Activated CD8-positive, alpha-beta memory T cell treated with anti-CD3 and anti-CD28 coated beads for 4 hours (primary cell): ENCODE data around the gene HSPA4.
A peak's percentile ranks its signal among the peaks of the same experiment; 100 is the strongest.
"Not testable (repeated sequence)": the region's sequence is repeated elsewhere in the genome, so short reads cannot be mapped to it uniquely, and the experiment has no call there.

Experiments
- DNase-seq, 2 donors: peaks; one replicate each; pipeline ENCODE4 v3.0.0-alpha.2; 2020; ENCODE audit warnings: low read depth in 2 of 2

Gene HSPA4

GRCh38 chr5:133050521-133050920 lies 1.3 kb upstream of the HSPA4 start:
- DNase-seq: no peak

GRCh38 chr5:133051061-133051541 lies 712 bp upstream of the HSPA4 start:
- DNase-seq: no peak

- DNase-seq: peak; percentile 3 to 35
Measured at GRCh38 chr5:133052317-133053175, 733 bp downstream of the HSPA4 start.

GRCh38 chr5:133053448-133053847 lies 1.6 kb downstream of the HSPA4 start:
- DNase-seq: no peak

GRCh38 chr5:133054697-133055471 lies 3.1 kb downstream of the HSPA4 start:
- DNase-seq: no peak

- no peak for DNase-seq
Measured at GRCh38 chr5:133056891-133057290, 5.1 kb downstream of the HSPA4 start.

- no peak for DNase-seq
Measured at GRCh38 chr5:133059621-133060020, 7.8 kb downstream of the HSPA4 start.

GRCh38 chr5:133062276-133062675 lies 10.5 kb downstream of the HSPA4 start:
- no peak for DNase-seq

- no peak for DNase-seq
Measured at GRCh38 chr5:133063965-133064364, 12.2 kb downstream of the HSPA4 start.

- DNase-seq: no peak
Measured at GRCh38 chr5:133065471-133065870, 13.7 kb downstream of the HSPA4 start.

GRCh38 chr5:133066045-133066444 lies 14.2 kb downstream of the HSPA4 start:
- DNase-seq: no peak

- no peak for DNase-seq
Measured at GRCh38 chr5:133072021-133072420, 20.2 kb downstream of the HSPA4 start.

- no peak for DNase-seq
Measured at GRCh38 chr5:133075572-133076536, 24.0 kb downstream of the HSPA4 start.

GRCh38 chr5:133079048-133079447 lies 27.2 kb downstream of the HSPA4 start:
- DNase-seq: no peak

- no peak for DNase-seq
Measured at GRCh38 chr5:133081036-133081435, 29.2 kb downstream of the HSPA4 start.

- no peak for DNase-seq
Measured at GRCh38 chr5:133081703-133082102, 29.9 kb downstream of the HSPA4 start.

- DNase-seq: no peak
Measured at GRCh38 chr5:133082128-133082527, 30.3 kb downstream of the HSPA4 start.

- DNase-seq: no peak
Measured at GRCh38 chr5:133083901-133084300, 32.1 kb downstream of the HSPA4 start.

- not testable (repeated sequence) for DNase-seq
Measured at GRCh38 chr5:133085171-133085570, 33.4 kb downstream of the HSPA4 start.

- DNase-seq: no peak
Measured at GRCh38 chr5:133086366-133086875, 34.6 kb downstream of the HSPA4 start.

GRCh38 chr5:133088064-133088463 lies 36.3 kb downstream of the HSPA4 start:
- no peak for DNase-seq
